Thymus (tissue), 11 donors: ENCODE measurements around the gene CD52. TPM values are rescaled to one million over a fixed set of nuclear protein-coding genes. Genes with fewer than 3 reads are reported as not detected.

Experiments used
- DNase-seq, 9 donors: peaks; one replicate each; pipeline ENCODE4 v3.0.0-alpha.2; 2013; ENCODE audit warnings: low spot score in 9 of 9, low read depth in 6 of 9, missing footprints in 1 of 9
- H3K27ac ChIP-seq, 2 donors: one replicate each; pipeline ENCODE4 v1.5.1; 2013; ENCODE audit warnings: control low read depth in 1 of 2, low read depth in 1 of 2, low read length in 1 of 2, mild to moderate bottlenecking in 1 of 2, moderate library complexity in 1 of 2
- H3K27me3 ChIP-seq, 2 donors: one replicate each; pipeline ENCODE4 v1.5.1; 2013; ENCODE audit warnings: low read length in 1 of 2; ENCODE audit not compliant: control insufficient read depth in 2 of 2, insufficient read depth in 1 of 2
- H3K36me3 ChIP-seq, 2 donors: one replicate each; pipeline ENCODE4 v1.5.1; 2013; ENCODE audit warnings: low read length in 1 of 2, mild to moderate bottlenecking in 1 of 2, moderate library complexity in 1 of 2; ENCODE audit not compliant: control insufficient read depth in 2 of 2, insufficient read depth in 2 of 2
- H3K4me1 ChIP-seq, 2 donors: one replicate each; pipeline ENCODE4 v1.5.1; 2013; ENCODE audit warnings: low read length in 2 of 2; ENCODE audit not compliant: control insufficient read depth in 2 of 2, insufficient read depth in 2 of 2
- H3K4me3 ChIP-seq, 2 donors: one replicate each; pipeline ENCODE4 v1.5.1; 2013; ENCODE audit warnings: low read length in 2 of 2, control low read depth in 1 of 2, mild to moderate bottlenecking in 1 of 2
- H3K9me3 ChIP-seq, 2 donors: one replicate each; pipeline ENCODE4 v1.5.1; 2013; ENCODE audit warnings: low read length in 1 of 2, mild to moderate bottlenecking in 1 of 2; ENCODE audit not compliant: control insufficient read depth in 2 of 2, insufficient read depth in 1 of 2
- WGBS: extraction: QIAGEN DNeasy Blood & Tissue Kit; methylation state at CpG from one replicate; pipeline ENCODE4 v1.1.7; 2013; 5-methylcytosine and 5-hydroxymethylcytosine counted together
- polyA plus RNA-seq: library from polyadenylated mRNA; stranded (reverse); fragments of 200-250 nt; gene quantifications from one replicate; pipeline ENCODE4 v1.2.3, GENCODE V29; 2013
- total RNA-seq: library from RNA; stranded (reverse); fragments of 120-200 nt; gene quantifications from one replicate; pipeline ENCODE4 v1.2.4, GENCODE V29; 2013
- donor health status: healthy.

The CD52 gene
- total and polyA plus RNA-seq, 2 donors, result 1,020 to 1,113 TPM

GRCh38 chr1:26353210-26353859 lies 35.6 kb downstream of the CD52 start:
- WGBS, result 97% methylated on average over 4 of the region's 4 CpGs

GRCh38 chr1:26353976-26354820 lies 36.4 kb downstream of the CD52 start, which contains the start of gene CRYBG2:
TSS of gene CRYBG2 (minus strand) at chr1:26354130. CDS start at chr1:26346657, 7,473 bp downstream.
- DNase-seq, result no peak
- Histone ChIP-seq H3K36me3 (no peaks in the 10 kb centered on the region), H3K27ac (no peak within 1 kb of the TSS), H3K4me3 (no peak within 1 kb of the TSS), H3K27me3 (peaks cover 10 to 33% of the 10 kb centered on the region in 2 donors), H3K4me1 (peaks cover 0 to 32% of the 10 kb centered on the region in 2 donors), H3K9me3 (peaks cover 0 to 1% of the 10 kb centered on the region in 2 donors)
- 97% methylated on average over 21 of the region's 21 CpGs for WGBS

More at GRCh38 chr1:26353210-26353859, 35.6 kb downstream of the CD52 start:
- H3K27ac ChIP-seq, result no peak overlapping the region
- H3K4me1 ChIP-seq, result peaks cover 0 to 24% of the 10 kb centered on the region in 2 donors
- no peak overlapping the region for H3K4me3 ChIP-seq
- peaks cover 0 to 1% of the 10 kb centered on the region in 2 donors for H3K9me3 ChIP-seq
- H3K36me3 ChIP-seq, result no peaks in the 10 kb centered on the region
- peaks cover 2 to 24% of the 10 kb centered on the region in 2 donors for H3K27me3 ChIP-seq
- DNase-seq, result no peak

DNA sequence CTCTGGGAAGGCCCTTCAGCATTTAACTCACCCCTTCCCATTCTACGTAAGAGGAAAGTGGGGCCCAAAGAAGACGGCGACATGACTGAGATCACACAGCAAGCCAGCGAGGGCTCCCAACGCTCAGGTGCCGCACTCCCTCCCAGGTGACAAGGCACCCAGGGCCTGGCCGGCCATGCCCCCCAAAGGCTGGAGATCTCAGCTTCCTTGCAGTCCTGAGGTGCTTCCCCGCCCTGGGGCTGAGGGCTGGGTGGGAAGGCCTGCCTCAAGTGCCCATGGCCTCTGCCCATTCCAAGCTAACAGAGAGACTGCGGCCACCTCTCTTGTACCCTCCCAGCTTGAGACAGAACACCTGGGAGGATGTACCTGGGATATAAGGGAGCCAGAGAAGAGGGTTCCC lies 37.2 kb downstream of the CD52 start:
- WGBS, result 98% methylated on average over 9 of the region's 9 CpGs
- Histone ChIP-seq H3K9me3 (peaks cover 0 to 1% of the 10 kb centered on the region in 2 donors), H3K4me3 (no peak overlapping the region), H3K27ac (no peak overlapping the region), H3K27me3 (peaks cover 13 to 41% of the 10 kb centered on the region in 2 donors), H3K4me1 (peaks cover under 1 to 35% of the 10 kb centered on the region in 2 donors), H3K36me3 (no peaks in the 10 kb centered on the region)
- DNase-seq, result no peak

- DNase-seq, result no peak
- Histone ChIP-seq H3K4me1 (peaks cover 7 to 43% of the 10 kb centered on the region in 2 donors), H3K27me3 (peaks cover 24 to 52% of the 10 kb centered on the region in 2 donors), H3K36me3 (no peaks in the 10 kb centered on the region), H3K4me3 (no peak overlapping the region), H3K27ac (no peak overlapping the region), H3K9me3 (peaks cover 2 to 3% of the 10 kb centered on the region in 2 donors)
- 97% methylated on average over 5 of the region's 5 CpGs for WGBS
Measured at GRCh38 chr1:26356106-26356505, 38.3 kb downstream of the CD52 start.

GRCh38 chr1:26357121-26357602 lies 39.4 kb downstream of the CD52 start:
- peaks cover 27 to 62% of the 10 kb centered on the region in 2 donors for H3K27me3 ChIP-seq
- no peak overlapping the region for H3K27ac ChIP-seq
- H3K4me3 ChIP-seq, result no peak overlapping the region
- WGBS, result 79% methylated on average over 10 of the region's 10 CpGs
- H3K9me3 ChIP-seq, result peaks cover 2 to 5% of the 10 kb centered on the region in 2 donors
- no peaks in the 10 kb centered on the region for H3K36me3 ChIP-seq
- DNase-seq, result peak in 1 of 9 donors; percentile 41
- peaks cover 7 to 43% of the 10 kb centered on the region in 2 donors for H3K4me1 ChIP-seq

GRCh38 chr1:26358411-26359384 lies 40.9 kb downstream of the CD52 start:
- Histone ChIP-seq H3K27me3 (peaks cover 27 to 69% of the 10 kb centered on the region in 2 donors), H3K4me3 (no peak overlapping the region), H3K36me3 (no peaks in the 10 kb centered on the region), H3K9me3 (peaks cover 2 to 5% of the 10 kb centered on the region in 2 donors), H3K27ac (no peak overlapping the region), H3K4me1 (peaks cover 7 to 51% of the 10 kb centered on the region in 2 donors)
- WGBS, result 78% methylated on average over 15 of the region's 15 CpGs
- peak in 2 of 9 donors; percentile 45 to 69 for DNase-seq

DNA sequence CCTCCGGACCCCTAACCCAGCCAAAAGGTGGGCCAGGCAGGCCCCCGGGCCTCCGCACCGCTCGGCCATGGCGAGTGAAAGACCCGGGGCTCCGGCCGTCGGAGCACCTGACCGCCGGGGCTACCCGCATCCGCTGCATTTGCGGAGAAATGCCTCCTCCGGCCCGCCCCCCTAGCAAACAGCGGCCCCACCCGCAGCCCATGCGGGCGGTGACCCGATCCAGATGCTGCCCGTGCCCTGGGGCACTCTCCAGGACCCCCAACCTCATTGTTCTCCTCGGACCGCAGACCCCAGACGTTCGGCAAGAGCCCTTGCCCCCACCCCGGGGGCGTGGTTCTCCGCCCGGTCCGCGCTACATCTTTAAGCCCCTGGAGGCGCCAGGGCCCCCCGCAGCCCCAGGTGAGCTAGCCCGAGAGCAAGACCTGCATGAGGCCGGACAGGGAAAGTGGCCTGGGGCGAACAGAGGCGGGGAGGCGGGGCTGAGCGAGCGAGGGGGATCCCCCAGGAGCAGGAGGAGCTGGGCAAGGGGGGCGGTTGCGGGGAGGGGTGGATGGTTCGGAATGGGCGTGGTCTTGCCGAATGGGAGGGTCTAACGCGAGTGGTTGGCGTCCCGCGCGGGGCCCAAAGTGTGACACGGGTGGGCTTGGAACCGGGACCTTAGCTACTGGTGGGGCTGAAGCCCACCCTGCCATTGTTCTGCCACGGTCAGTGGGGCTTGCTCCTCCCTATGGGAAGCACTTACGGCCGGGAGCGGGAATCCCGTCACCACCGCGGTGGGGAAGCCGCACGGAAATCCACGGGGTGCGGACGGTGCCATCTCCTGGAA lies 42.4 kb downstream of the CD52 start:
- peaks cover 2 to 5% of the 10 kb centered on the region in 2 donors for H3K9me3 ChIP-seq
- no peak for DNase-seq
- no peak overlapping the region for H3K27ac ChIP-seq
- WGBS, result 5% methylated on average over 67 of the region's 67 CpGs
- H3K4me3 ChIP-seq, result peak overlapping the region; percentile 8 to 26
- H3K4me1 ChIP-seq, result peaks cover 7 to 54% of the 10 kb centered on the region in 2 donors
- peaks cover 32 to 74% of the 10 kb centered on the region in 2 donors for H3K27me3 ChIP-seq
- H3K36me3 ChIP-seq, result no peaks in the 10 kb centered on the region
